HG03469 (cell line): ENCODE results near the gene ELP2.
"Not testable (repeated sequence)": the region's sequence is repeated elsewhere in the genome, so short reads cannot be mapped to it uniquely, and the experiment has no call there.

Source experiments
- ATAC-seq: cut with Tn5 transposase; IDR thresholded peaks from one replicate; pipeline ENCODE4 v1.9.1; 2021; ENCODE audit warnings: mild to moderate bottlenecking, moderate library complexity, moderate number of reproducible peaks; ENCODE audit not compliant: unreplicated experiment

ELP2 gene

DNA sequence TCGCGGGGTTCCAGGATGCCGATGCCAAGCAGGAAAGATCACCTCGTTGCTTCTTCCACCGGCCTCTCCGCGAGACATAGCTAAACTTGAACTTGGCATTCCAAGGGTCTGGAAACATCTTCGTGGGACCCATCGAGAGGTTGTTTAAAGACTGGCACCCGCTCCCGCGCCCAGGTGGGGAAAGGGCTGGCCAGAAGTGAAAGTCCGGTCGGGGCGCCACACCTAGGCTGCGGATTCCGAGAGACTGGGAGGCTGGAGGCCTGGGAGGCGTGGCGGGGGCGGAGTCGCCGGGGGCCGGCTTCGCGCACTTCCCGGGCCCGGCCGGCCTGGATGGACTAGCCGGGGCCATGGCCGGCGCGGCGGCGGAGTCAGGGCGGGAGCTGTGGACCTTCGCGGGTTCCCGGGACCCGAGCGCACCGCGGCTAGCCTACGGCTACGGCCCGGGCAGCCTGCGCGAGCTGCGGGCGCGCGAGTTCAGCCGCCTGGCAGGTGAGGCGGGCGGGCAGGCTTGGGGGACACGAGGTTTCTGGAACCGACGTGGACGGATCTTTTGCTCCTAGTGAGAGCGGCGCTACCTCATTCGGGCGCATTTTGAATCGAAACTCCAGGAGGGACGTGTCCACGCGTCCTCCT, 57.6 kb downstream of the ELP2 start, which contains the start of gene MOCOS:
TSS of gene MOCOS (plus strand) at position 305 of the 633 bp plus-strand sequence. CDS start at position 348, 43 bp downstream.
- no peak for ATAC-seq

DNA sequence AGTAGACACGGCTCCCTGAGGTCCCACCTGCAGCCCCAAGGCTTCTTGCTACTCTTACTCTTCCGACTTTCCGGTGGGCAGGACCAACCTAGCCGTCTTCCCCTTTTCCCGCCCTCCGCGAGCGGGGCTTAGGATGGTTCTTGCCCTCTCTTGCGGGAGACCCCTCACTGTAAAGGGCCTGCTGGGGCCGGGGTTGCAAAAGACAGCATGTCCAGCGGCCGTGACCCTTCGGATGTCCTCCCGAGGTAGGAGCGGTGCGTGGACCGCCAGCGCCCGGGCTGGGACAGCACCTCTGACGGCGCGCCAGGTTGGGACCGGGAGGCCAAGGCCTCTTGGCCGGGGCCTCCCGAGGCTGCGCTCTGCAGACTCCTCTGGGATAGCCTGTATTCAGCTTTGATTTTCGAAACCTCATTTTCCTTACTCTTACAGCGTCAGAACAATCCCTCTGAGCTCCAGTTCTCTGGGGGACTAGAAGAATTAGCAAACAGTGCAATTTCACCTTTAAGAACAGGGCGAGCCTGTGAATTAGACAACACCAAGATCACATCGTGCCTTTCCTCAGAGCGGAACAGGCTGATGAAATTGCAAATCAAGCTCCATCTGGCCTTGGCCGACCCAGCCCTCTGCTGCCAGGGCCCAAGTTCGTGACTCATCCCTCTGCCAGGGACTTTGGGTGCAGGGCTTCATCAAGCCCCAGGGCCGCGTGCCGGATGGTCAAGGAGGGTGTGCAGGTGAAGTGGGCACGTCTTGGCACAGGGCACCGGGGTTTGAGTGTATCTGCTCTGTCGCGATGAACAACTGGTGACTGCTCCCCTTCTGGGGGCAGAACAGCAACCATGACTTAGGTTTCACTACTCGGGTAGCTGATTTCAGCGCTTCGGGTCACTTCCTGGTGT, 58.4 kb downstream of the ELP2 start:
- no peak for ATAC-seq

DNA sequence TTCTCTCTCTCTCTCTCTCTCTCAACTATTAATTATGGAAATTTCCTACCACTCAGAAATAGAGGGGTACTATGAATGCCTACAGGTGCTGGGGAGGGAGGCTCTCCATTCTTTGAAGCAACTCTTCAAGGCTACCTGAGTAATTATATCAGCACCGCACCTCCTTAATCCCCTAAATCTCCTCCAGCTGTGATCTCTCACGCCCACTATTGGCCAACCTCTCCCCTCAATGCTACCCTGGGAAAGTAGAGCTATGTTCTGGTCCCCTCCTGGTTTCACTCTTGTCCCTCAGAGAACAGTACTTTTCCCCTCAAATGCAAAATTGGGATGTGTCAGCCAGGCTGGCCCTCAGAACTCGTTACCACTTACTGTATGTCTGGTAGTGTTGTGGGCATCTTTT, 59.2 kb downstream of the ELP2 start:
- no peak for ATAC-seq

DNA sequence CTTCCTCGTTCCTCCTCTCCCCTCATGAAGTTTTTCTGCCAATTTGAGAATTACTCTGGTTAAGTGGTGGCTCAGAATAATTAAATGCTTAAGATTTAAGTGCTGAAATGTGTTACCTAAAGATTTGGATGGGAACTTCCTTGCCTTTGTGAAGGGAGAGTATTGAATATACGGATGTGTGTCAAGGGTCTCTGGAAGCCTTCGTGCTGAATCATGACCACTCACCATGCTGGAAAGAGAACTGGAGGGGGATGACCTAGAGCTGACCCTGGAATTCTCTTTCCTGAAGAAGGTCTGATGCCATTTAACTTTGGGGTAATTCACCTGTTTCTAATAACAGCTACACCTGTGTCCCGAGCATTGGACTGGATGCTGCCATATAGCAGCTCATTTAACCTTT, 59.8 kb downstream of the ELP2 start:
- ATAC-seq = no peak

DNA sequence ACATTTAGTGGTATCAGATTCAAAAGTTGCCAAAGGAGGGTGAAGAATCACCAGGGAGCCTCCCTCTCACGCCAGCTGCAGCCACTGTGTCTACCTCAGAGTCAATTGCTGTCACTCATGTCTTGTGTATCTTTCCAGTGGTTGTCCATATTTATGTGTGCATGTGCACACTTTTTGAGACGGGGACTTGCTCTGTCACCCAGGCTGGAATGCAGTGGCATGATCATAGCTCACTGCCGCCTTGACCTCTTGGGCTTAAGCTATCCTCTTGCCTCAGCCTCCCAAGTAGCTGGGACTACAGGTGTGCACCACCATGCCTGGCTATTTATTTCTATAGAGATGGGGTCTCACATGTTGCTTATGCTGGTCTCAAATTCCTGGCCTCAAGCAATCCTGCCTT, 61.6 kb downstream of the ELP2 start:
- no peak for ATAC-seq

DNA sequence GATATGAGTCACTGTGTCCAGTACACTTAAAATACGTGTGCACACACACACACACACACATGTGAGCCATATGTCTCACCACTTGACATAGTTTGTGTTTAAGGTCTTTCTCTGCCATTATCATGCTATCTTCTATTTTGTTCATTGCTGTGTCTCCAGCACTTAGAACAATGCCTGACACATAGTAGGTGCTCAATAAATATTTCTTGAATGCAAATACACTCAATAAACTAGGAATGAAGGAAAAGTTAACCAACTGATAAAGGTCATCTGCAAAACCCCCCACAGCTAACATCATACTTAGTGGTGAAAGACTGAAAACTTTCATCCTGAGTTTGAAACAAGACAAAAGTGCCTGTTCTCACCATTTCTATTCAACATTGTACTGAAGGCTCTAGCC, 62.0 kb downstream of the ELP2 start:
- no peak for ATAC-seq

DNA sequence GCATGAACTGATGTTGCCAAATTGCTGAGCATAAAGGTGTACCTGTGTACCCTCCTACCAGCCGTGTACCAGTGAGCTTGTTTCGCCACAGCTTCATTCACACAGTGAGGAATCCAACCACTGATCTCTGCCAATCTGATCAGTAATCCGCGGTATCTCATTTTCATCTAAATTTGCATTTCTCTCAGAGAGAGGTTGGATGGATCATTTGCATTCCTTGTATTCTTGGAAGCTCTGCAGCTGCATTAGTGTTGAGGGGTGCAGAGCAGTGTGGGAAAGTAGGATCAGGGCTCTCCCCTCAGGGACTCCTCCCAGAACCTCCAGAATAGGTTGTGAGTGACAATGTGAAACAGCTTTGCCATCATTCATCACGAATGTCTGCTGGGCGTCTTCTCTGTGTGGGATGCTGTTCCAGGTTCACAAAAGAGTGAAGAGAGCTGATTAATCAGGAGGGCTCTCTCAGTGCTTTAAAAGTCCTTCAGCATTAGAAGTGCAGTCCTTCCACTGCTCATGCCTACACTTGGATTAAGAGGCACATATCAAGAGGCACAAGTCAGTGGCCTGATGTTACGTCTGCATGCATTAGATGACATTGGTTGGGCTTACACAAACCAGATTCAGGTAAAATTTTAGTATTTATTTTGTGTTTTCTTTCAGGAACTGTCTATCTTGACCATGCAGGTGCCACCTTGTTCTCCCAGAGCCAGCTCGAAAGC, 65.1 kb downstream of the ELP2 start:
- no peak for ATAC-seq

DNA sequence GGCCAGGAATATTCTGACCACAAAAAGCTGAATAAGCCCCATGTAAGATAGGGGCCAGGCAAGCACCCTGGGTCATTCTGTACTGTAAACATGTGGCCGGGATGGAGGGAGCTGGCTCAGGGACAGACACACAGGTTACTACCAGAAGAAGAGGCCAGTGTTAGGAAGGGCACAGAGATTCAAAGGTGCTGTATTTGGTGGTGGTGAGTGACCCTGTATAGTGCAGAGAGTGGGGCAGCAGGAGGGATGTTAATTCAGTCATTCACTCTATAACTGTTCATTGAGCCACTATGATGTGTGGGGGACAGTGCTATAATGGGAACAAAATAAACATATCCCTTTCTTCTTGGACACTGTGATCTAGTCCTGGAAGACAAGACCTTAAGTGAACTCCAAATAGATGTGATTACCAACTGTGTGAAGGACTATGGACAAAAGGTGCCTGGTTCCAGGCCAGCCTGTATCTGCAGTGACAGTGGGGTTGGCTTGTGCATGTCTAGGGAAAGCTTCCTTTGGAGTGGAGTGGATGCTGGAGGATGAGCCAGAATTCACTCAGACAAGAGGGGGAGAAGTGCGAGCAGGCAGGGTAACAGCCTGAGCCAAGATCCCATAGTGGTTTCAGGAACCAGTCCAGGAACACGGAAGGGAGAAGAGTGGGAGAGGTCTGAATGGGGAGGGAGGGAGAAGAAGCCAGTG, 65.9 kb downstream of the ELP2 start:
- no peak for ATAC-seq

DNA sequence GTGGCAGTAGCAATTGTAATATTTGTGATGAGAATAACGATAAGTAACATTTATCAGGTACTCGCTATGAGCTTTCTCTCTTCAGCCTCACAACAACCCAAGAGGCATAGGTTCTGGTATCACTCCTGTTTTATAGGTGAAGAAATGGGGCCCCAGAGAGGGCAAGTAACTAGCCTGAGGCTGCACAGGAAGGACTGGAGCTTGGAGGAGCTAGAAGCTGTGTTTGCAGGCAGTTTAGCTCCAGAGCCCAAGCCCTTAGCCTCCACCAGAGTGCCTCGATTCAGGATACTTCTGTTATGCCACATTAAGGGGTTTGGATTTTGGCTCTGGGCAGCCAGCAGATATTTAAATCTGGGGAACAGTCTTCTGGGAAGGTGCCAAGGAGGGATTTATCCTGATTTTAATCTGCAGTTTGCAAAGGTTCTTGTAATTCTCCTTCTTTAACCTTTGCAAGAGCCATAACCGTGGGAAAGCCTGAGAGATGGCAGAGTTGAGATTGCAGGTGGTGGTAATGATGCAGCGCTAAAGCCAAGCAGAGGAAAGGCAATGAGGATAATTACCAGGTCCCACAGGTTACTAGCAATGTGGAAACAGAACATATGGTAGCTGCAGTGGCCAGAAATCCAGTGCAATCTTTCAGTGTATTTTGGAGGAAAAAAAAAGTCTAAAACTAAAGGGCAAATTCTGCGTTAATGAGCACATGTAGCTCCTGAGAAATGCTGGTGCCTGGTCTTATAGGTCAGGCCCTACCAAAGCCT, 66.7 kb downstream of the ELP2 start:
- ATAC-seq = no peak

DNA sequence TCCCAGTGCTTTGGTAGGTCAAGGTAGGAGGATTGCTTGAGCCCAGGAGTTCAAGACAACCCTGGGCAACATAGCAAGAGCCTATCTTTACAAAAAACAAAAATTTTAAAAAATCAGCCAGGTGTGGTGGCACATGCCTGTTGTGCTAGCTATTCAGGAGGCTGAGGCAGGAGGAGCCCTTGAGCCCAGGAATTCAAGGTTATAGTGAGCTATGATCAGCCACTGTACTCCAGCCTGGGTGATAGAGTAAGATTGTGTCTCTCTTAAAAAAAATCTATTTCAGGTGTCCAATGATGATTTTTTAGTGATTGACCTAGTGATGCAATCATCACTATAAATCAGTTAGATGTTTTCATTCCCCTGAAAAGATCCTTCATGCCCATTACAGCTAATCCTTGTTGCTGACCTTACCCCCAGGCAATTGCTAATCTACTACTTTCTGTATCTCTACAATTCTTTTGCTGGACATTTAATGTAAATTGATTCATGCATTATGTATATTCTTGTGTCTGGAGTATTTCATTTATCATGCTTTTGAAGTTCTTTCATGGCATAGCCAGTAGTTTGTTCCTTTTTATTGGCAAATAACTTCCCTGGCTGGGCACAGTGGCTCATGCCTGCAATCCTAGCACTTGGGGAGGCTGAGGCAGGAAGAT, 67.9 kb downstream of the ELP2 start:
- no peak for ATAC-seq

DNA sequence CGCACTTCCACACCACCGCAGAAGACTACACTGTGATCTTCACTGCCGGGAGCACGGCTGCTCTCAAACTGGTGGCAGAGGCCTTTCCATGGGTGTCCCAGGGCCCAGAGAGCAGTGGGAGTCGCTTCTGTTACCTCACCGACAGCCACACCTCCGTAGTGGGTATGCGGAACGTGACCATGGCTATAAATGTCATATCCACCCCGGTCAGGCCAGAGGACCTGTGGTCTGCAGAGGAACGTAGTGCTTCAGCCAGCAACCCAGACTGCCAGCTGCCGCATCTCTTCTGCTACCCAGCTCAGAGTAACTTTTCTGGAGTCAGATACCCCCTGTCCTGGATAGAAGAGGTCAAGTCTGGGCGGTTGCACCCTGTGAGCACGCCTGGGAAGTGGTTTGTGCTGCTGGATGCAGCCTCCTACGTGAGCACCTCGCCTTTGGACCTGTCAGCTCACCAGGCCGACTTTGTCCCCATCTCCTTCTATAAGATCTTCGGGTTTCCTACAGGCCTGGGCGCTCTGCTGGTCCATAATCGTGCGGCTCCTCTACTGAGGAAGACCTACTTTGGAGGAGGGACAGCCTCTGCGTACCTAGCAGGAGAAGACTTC, 70.1 kb downstream of the ELP2 start:
- ATAC-seq = no peak

DNA sequence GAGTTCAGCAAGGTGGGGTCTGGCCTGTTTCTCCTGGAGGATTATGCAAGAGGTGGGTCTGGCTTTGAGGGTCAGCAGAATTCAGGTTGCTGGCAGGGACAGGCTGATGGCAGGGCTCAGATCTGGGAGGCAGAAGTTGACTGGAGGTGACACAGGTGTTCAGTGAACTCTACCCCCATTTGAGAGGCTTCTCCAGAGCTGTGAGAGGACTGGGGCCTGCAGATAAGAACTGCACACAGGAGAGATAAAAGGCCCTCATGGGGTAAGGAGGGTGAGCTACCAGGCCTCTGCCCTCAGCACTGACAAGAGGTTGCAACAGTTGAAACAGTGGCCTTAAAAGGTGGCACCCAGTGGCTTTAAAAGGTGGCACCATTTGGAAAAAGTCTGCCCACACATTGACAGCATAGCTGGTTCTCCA, 70.7 kb downstream of the ELP2 start:
- ATAC-seq = no peak

DNA sequence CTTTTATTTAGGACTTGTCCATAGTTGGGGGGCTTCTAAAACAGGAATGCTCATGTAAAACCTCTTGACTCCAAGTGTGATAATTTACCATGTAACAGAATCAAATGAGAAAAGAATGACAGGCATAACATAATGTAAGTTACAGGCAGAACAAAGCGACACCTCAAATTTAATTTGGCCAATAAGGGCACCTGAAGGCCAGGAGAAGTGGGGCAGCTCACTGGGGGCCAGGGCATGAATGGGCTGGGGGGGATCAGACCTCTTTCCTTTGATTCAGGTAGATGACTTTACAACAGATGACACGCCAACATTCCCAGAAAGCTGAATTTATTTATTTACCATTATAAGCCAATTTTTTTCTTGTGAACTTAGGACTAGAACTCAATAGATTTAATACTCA, 72.1 kb downstream of the ELP2 start:
- no peak for ATAC-seq

DNA sequence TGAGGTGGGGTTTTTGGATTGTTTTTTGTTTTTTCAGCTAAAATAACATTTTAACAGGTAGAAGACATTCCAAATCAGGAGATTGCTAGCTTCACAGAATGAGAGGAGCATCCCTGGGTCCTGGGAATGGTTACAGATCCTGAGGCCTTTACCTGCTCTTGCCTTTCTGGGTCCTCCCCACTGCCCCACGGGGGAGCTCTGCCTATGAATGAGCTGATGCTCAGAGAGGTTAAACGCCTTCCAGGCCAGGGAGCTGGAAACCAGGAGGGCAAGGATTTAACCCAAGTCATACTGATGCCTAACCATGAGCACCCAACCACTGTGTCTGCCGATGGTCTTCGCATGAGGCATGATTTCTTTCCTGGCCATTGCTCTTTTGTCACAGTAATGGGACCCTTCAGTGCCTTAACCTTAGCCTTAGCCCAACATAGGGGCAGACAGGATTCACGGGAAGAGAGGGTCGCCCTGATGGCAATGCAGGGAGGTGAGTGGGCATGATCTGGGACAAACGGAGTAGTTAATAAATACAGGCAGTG, 73.7 kb downstream of the ELP2 start:
- ATAC-seq = no peak

DNA sequence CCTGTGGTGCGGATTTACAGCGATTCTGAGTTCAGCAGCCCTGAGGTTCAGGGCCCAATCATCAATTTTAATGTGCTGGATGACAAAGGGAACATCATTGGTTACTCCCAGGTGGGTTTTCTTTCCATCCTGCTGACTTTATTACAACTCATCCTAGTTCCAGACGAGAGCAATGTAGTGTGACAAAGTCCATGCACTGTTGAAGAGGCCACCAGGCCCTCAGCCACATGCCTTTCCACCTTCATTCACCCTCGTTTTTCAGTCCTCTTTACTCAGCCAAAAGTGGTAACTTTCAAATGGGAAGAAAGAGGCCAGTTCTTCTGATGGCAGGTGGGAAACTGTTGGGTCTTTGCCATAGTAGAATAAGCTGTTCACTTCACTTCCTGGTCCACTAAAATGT, 75.5 kb downstream of the ELP2 start:
- ATAC-seq = no peak

DNA sequence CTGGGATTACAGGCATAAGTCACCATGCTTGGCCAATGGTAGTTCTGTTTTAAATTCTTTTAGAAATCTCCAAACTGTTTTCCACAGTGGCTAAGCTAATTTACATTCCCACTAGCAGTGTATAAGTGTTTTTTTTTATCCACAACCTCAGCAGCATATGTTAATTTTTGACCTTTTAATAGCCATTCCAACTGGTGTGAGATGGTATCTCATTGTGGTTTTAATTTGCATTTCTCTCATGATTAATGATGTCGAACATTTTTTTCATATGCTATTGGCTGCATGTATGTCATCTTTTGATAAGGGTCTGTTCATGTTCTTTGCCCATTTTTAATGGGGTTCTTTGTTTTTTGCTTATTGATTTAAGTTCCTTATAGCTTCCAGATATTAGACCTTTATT, 77.6 kb downstream of the ELP2 start:
- ATAC-seq = no peak

DNA sequence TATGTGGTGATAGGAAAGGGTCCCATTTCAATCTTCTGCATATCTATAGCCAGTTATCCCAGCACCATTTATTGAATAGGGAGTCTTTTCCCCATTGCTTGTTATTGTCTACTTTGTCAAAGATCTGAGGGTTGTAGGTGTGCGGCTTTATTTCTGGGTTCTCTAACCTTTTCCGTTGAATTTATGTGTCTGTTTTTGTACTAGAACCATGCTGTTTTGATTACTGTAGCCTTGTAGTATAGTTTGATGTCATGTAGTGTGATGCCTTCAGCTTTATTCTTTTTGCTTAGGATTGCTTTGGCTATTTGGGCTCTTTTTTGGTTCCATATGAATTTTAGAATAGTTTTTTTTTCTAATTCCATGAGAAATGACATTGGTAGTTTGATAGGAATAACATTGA, 78.3 kb downstream of the ELP2 start:
- ATAC-seq = not testable (repeated sequence)

DNA sequence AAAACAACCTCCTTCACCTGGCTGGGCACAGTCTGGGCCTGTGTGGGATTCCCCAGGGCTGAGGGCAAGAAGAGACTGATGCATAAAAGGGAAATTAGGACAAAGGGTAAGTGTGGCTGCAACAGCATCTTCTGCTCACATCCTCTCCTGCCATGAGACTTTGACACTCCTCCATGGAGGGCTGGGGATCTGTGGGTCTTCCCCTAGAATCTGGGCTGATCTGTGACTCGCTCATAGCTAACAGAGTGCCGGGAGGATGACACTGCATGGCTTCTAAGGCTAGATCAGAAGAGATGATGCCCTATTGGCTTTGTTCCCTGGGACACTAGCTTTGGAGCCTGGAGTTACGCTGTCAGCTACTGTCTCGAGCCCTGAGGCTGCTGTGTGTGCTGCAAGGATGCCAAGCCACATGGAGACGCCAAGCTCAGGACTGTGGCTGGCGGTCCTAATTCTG, 81.9 kb downstream of the ELP2 start:
- ATAC-seq = no peak
